ENCODE results near the gene HS3ST3A1.

Gene HS3ST3A1

GRCh38 chr17:13485327-13485726 lies 116.4 kb downstream of the HS3ST3A1 start:
- no peak for DNase-seq

GRCh38 chr17:13484020-13484419 lies 117.7 kb downstream of the HS3ST3A1 start:
- no peak for DNase-seq

- DNase-seq, result no peak
These were observed 120.9 kb downstream of the HS3ST3A1 start for GRCh38 chr17:13480877-13481276.

- no peak for DNase-seq
These were observed 123.4 kb downstream of the HS3ST3A1 start for GRCh38 chr17:13478326-13478830.

- no peak for DNase-seq
These were observed 124.5 kb downstream of the HS3ST3A1 start for GRCh38 chr17:13477180-13477611.

GRCh38 chr17:13476720-13477119 lies 125.0 kb downstream of the HS3ST3A1 start:
- DNase-seq, result no peak

GRCh38 chr17:13475574-13476223 lies 126.0 kb downstream of the HS3ST3A1 start:
- no peak for DNase-seq

GRCh38 chr17:13474073-13474800 lies 127.5 kb downstream of the HS3ST3A1 start:
- no peak for DNase-seq

- DNase-seq, result no peak
These were observed 136.1 kb downstream of the HS3ST3A1 start for GRCh38 chr17:13465678-13466077.

GRCh38 chr17:13462673-13463124 lies 139.0 kb downstream of the HS3ST3A1 start:
- no peak for DNase-seq

GRCh38 chr17:13462146-13462545 lies 139.6 kb downstream of the HS3ST3A1 start:
- no peak for DNase-seq

GRCh38 chr17:13460261-13461000 lies 141.3 kb downstream of the HS3ST3A1 start:
- DNase-seq, result no peak

GRCh38 chr17:13457783-13458182 lies 143.9 kb downstream of the HS3ST3A1 start:
- DNase-seq, result no peak
